ENCODE data around the gene TRAPPC10.

GRCh38 chr21:43973634-43973955 lies 38.5 kb upstream of the TRAPPC10 start:
- TF ChIP-seq CTCF (IDR thresholded peaks at IDR 0.05), result no peak
- no peak for TF ChIP-seq POLR2A (IDR thresholded peaks at IDR 0.05)

Measured in lower leg skin (tissue), 3 donors.